ENCODE results near the gene CRX. TPM values are rescaled to one million over a fixed set of nuclear protein-coding genes. Genes with fewer than 3 reads are reported as not detected.
"Not testable (repeated sequence)": the region's sequence is repeated elsewhere in the genome, so short reads cannot be mapped to it uniquely, and the experiment has no call there.

The CRX gene
- polyA plus RNA-seq (2012; rRNA removed), result not detected in 2 replicates
- polyA plus RNA-seq (2012; cell fraction: cytosol; rRNA removed), result not detected in 2 replicates
- polyA plus RNA-seq (2012; cell fraction: nucleus; rRNA removed), result not detected in 2 replicates

DNA sequence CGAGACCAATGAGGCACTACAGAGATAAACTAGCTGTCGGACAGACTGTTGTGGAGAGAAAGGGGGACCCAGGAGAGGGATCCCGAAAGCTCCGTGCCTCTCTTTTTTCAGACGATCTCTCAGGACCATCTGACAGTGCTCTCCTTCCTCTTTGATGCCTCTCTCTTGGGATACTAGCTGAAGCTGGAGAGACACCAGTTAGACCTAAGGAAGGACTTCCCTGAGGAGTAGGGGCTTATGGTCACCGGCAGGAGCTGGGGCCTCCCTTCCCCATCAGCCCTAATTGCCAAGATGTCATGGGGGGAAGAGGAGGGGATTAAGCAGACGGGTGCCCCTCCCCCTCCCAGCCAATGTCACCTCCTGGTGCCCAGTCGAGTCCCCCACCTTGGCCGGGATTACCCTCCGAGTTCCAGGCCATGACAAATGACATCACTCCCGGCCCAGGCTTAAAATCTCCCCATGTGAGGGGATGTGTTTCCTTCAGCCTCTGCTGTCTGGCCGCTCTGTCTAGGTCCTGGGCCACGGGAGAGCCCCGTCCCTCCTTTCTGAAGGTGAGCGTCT lies at the start of gene CRX:
Gene CRX, plus strand, starts transcription at position 478 of the 561 bp plus-strand sequence. CDS start 12,507 bp downstream, outside the sequence.
- Histone ChIP-seq H3K4me2 (no peak within 1 kb of the TSS), H3F3A (replicated peaks; ENCODE audit: insufficient read depth) (no peaks in the 10 kb centered on the region), H3K4me1 (ENCODE audit: control insufficient read depth in 1 of 2, insufficient read depth in 2 of 2, low read depth in 1 of 2, low read length in 1 of 2) (no peaks in the 10 kb centered on the region), H4K20me1 (ENCODE audit: insufficient read depth) (no peaks in the 10 kb centered on the region), H3K27ac (ENCODE audit: low read depth in 2 of 2, low read length in 1 of 2) (no peak within 1 kb of the TSS), H3K4me3 (ENCODE audit: low read depth in 2 of 2, low read length in 1 of 2) (no peak within 1 kb of the TSS; a peak in 1 of 4 replicates), H3K9me2 (no peaks in the 10 kb centered on the region), H3K9ac (no peak within 1 kb of the TSS), H3K27me3 (ENCODE audit: insufficient read depth) (peaks cover 47% of the 10 kb centered on the region; the same call in 1 of the 2 replicates), H3K36me3 (replicated peaks in 1 of 2; ENCODE audit: control insufficient read depth in 1 of 2, insufficient read depth in 2 of 2, low read length in 1 of 2) (no peaks in the 10 kb centered on the region), H2AFZ (ENCODE audit: low read depth) (no peak within 1 kb of the TSS), H3K9me3 (no peaks in the 10 kb centered on the region), H3K79me2 (ENCODE audit: insufficient read depth) (no peaks in the 10 kb centered on the region)
- TF ChIP-seq RCOR1 (IDR thresholded peaks at IDR 0.05; ENCODE audit: low read length) (no peak), RAD21 (IDR thresholded peaks at IDR 0.05; ENCODE audit: low read length) (no peak), YY1 (IDR thresholded peaks at IDR 0.05; ENCODE audit: low read depth) (no peak), ELF1 (IDR thresholded peaks at IDR 0.05) (no peak), FOXM1 (IDR thresholded peaks at IDR 0.05; ENCODE audit: low read depth) (no peak), RFX5 (IDR thresholded peaks at IDR 0.05; ENCODE audit: low read length) (no peak), NRF1 (IDR thresholded peaks at IDR 0.05; ENCODE audit: low read depth, low read length) (no peak), USF1 (IDR thresholded peaks at IDR 0.05; ENCODE audit: borderline replicate concordance, low read depth) (no peak), TEAD4 (IDR thresholded peaks at IDR 0.05; ENCODE audit: borderline replicate concordance, insufficient read depth) (no peak), CHD2 (IDR thresholded peaks at IDR 0.05; ENCODE audit: low read length, partially characterized antibody) (no peak), FOSL2 (IDR thresholded peaks at IDR 0.05; ENCODE audit: borderline replicate concordance, low read depth) (no peak), JUND (IDR thresholded peaks at IDR 0.05) (no peak), SIN3A (IDR thresholded peaks at IDR 0.05; ENCODE audit: borderline replicate concordance, low read depth, low read length) (no peak), EP300 (IDR thresholded peaks at IDR 0.05; ENCODE audit: borderline replicate concordance in 1 of 2, low read depth in 1 of 2, low read length in 1 of 2) (no peak)
- TF ChIP-seq, protein P1, sequence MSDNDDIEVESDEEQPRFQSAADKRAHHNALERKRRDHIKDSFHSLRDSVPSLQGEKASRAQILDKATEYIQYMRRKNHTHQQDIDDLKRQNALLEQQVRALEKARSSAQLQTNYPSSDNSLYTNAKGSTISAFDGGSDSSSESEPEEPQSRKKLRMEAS (IDR thresholded peaks at IDR 0.05; ENCODE audit: low read depth), result no peak
- TF ChIP-seq, protein P2, sequence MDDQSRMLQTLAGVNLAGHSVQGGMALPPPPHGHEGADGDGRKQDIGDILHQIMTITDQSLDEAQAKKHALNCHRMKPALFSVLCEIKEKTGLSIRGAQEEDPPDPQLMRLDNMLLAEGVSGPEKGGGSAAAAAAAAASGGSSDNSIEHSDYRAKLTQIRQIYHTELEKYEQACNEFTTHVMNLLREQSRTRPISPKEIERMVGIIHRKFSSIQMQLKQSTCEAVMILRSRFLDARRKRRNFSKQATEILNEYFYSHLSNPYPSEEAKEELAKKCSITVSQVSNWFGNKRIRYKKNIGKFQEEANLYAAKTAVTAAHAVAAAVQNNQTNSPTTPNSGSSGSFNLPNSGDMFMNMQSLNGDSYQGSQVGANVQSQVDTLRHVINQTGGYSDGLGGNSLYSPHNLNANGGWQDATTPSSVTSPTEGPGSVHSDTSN (IDR thresholded peaks at IDR 0.05), result no peak
- CTCF ChIA-PET, result no interaction called here
- WGBS (ENCODE audit: low lambda C conversion rate), result 29% methylated on average over 11 of the region's 15 CpGs
- POLR2A ChIA-PET, result no interaction called here
- no peak for DNase-seq

DNA sequence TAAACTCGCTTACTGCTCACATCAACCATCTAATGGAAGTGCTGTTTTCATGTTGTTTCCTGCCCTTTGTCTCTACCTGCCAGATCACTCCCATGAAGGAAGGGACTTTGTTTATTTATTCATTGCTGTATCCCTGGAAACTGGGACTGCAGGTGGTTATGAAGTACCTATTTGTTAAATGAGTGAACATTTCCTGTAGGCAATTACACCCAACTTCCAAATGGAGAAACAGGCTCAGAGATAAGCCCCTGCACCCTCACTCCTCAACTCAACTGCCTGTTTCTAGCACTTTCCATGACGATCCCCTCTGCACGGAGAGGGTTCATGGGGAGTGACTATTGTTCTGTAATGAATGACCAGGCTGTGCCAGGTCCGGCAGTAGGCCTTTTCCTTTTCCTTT lies 45.2 kb upstream of the CRX start:
- Histone ChIP-seq H3K9ac (no peak overlapping the region), H3F3A (replicated peaks; ENCODE audit: insufficient read depth) (no peaks in the 10 kb centered on the region)

DNA sequence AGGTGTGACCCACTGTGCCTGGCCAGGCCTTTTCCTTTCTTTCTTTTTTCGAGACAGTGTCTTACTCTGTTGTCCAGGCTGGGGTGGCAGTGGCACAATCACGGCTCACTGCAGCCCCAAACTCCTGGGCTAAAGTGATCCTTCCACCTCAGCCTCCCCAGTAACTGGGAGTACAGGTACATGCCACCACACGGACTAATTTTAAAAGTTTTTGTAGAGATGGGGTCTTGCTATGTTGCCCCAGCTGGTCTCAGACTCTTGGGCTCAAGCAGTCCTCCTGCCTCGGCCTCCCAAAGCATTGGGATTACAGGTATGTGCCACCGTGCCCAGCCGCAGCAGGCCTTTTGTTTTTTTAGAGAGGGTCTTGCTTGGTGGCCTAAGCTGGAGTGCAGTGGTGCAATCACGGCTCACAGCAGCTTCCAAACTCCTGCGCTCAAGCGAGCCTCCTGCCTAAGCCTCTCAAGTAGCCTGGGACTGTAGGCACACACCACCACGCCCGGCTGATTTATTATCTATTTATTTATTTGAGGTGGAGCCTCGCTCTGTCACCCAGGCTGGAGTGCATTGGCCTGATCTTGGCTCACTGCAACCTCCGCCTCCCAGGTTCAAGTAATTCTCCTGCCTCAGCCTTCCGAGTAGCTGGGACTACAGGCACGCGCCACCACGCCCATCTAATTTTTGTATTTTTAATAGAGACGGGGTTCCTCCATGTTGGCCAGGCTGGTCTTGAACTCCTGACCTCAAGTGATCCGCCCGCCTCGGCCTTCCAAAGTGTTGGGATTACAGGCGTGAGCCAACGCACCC lies 44.3 kb upstream of the CRX start:
- Histone ChIP-seq H3K9ac (peak overlapping the region; percentile 91), H3K4me1 (ENCODE audit: control insufficient read depth in 1 of 2, insufficient read depth in 2 of 2, low read depth in 1 of 2, low read length in 1 of 2) (peaks cover 8 to 13% of the 10 kb centered on the region in 2 experiments; a peak in 2 of 4 replicates), H3K79me2 (ENCODE audit: insufficient read depth) (peaks cover 30% of the 10 kb centered on the region), H3K4me3 (ENCODE audit: low read depth in 2 of 2, low read length in 1 of 2) (peak overlapping the region; percentile 68 to 87), H2AFZ (ENCODE audit: low read depth) (peak overlapping the region; percentile 97; the same call in 1 of the 2 replicates), H3K4me2 (peak overlapping the region; percentile 88), H3K36me3 (replicated peaks in 1 of 2; ENCODE audit: control insufficient read depth in 1 of 2, insufficient read depth in 2 of 2, low read length in 1 of 2) (peaks cover 9 to 11% of the 10 kb centered on the region in 2 experiments)
- H3K9me3 ChIP-seq; H4K20me1 ChIP-seq (ENCODE audit: insufficient read depth); H3F3A ChIP-seq (replicated peaks; ENCODE audit: insufficient read depth); H3K27me3 ChIP-seq (ENCODE audit: insufficient read depth); DNase-seq; H3K27ac ChIP-seq (ENCODE audit: low read depth in 2 of 2, low read length in 1 of 2); POLR2A ChIA-PET; H3K9me2 ChIP-seq: not testable (repeated sequence)
- CTCF ChIA-PET, result interaction anchor here (1.9 to 2.2 kb wide), 2 partner anchors 10 to 12 kb away, joined by 4 to 12 read pairs; no protein-coding TSS in a partner anchor
- WGBS (ENCODE audit: low lambda C conversion rate), result 78% methylated on average over 23 of the region's 23 CpGs

More for the DNA sequence above, 45.2 kb upstream of the CRX start:
- no peak for TF ChIP-seq RCOR1 (IDR thresholded peaks at IDR 0.05; ENCODE audit: low read length)
- Histone ChIP-seq H3K27ac (ENCODE audit: low read depth in 2 of 2, low read length in 1 of 2) (no peak overlapping the region), H3K9me2 (no peaks in the 10 kb centered on the region), H2AFZ (ENCODE audit: low read depth) (no peak overlapping the region), H3K4me3 (ENCODE audit: low read depth in 2 of 2, low read length in 1 of 2) (no peak overlapping the region), H3K36me3 (replicated peaks in 1 of 2; ENCODE audit: control insufficient read depth in 1 of 2, insufficient read depth in 2 of 2, low read length in 1 of 2) (peaks cover 4 to 5% of the 10 kb centered on the region in 2 experiments), H3K79me2 (ENCODE audit: insufficient read depth) (peaks cover 30% of the 10 kb centered on the region), H3K4me2 (no peak overlapping the region), H4K20me1 (ENCODE audit: insufficient read depth) (peaks cover 4% of the 10 kb centered on the region; the same call in 1 of the 2 replicates), H3K27me3 (ENCODE audit: insufficient read depth) (no peaks in the 10 kb centered on the region), H3K9me3 (no peaks in the 10 kb centered on the region), H3K4me1 (ENCODE audit: control insufficient read depth in 1 of 2, insufficient read depth in 2 of 2, low read depth in 1 of 2, low read length in 1 of 2) (peaks cover 8 to 13% of the 10 kb centered on the region in 2 experiments; a peak in 2 of 4 replicates)
- ChIA-PET CTCF (interaction anchor here (0.8 to 2.2 kb wide), 2 partner anchors 11 to 63 kb away, joined by 3 to 12 read pairs; partner anchors contain the start of gene EHD2), POLR2A (no interaction called here)
- WGBS (ENCODE audit: low lambda C conversion rate), result 89% methylated on average over 4 of the region's 4 CpGs
- DNase-seq, result no peak

All from SK-N-SH (cell line).